Hepatocyte (in vitro differentiated cells): ENCODE measurements around the gene KSR2.

Experiments
- EZH2phosphoT487 ChIP-seq: fragments of 200-600 bp; sonication (generic); IDR thresholded peaks from one replicate; pipeline ENCODE4 v1.6.1; 2018; ENCODE audit warnings: antibody characterized with exemption, mild to moderate bottlenecking, low read depth, moderate library complexity; ENCODE audit not compliant: unreplicated experiment, severe bottlenecking
- TF ChIP-seq, protein P1 (sequence below): fragments of 200-600 bp; sonication (generic); IDR thresholded peaks from 2 replicates; pipeline ENCODE4 v1.5.1; 2016; ENCODE audit warnings: antibody characterized with exemption, mild to moderate bottlenecking; ENCODE audit not compliant: poor library complexity

DNA sequence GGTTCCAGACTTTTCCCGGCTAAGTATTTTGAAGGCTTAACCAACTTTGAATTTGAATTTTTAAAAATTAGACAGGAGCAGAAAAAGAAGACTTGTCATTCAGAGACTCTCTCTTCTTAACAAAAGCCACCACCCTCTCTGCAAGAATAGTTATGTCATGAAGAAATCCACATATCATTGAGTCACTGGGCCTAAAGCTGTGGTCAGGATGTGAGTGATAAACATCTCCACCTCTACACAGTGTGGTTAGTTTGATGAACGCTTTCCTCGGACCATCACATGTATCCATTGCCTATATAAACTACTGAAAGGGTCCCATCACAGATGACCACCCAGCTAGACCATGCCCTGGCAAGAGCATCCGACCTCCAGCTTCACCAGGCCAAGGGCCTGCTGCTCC is 226.1 kb downstream of the KSR2 start:
- TF ChIP-seq, protein P1, sequence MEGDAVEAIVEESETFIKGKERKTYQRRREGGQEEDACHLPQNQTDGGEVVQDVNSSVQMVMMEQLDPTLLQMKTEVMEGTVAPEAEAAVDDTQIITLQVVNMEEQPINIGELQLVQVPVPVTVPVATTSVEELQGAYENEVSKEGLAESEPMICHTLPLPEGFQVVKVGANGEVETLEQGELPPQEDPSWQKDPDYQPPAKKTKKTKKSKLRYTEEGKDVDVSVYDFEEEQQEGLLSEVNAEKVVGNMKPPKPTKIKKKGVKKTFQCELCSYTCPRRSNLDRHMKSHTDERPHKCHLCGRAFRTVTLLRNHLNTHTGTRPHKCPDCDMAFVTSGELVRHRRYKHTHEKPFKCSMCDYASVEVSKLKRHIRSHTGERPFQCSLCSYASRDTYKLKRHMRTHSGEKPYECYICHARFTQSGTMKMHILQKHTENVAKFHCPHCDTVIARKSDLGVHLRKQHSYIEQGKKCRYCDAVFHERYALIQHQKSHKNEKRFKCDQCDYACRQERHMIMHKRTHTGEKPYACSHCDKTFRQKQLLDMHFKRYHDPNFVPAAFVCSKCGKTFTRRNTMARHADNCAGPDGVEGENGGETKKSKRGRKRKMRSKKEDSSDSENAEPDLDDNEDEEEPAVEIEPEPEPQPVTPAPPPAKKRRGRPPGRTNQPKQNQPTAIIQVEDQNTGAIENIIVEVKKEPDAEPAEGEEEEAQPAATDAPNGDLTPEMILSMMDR: no peak
- TF ChIP-seq EZH2phosphoT487: no peak
